ENCODE measurements around the gene MT1X.

MT1X gene

DNA sequence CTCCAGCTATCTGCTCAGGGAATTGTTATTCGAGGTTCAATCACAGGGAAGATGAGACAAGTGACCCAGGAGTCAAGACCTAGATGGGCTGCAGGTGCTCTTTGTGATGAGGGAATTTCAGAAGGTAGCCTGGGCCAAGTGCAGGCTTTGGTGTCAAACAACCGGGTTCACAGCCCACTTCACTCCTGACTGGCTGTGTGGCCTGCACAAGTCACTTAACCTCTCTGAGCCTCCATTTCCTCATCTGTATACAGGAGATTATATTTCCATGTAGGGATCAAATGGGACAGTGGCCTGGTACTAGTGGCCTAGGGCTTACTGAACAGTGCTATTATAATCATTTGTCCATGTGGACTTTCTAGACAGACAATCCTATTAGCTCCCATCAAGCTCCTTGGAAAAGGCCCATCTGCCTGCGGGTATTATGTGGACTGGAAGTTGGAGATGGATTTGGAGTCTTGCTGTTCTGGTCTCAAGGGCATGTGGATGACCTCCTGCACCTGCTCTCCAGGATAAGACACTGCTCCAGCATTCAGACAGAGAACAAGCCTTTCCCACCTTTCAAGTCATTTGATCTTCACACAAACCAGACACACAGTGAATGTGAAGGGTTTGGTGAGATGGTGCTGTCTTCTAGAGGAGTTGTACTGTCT, 3.1 kb upstream of the MT1X start:
- Histone ChIP-seq H3K9ac (ENCODE audit: low read length) (no peak overlapping the region), H3K18ac (ENCODE audit: low read depth in 1 of 2, low read length in 2 of 2) (no peak overlapping the region), H4K91ac (ENCODE audit: low read length) (no peak overlapping the region), H2BK5ac (ENCODE audit: low read depth, low read length, poor library complexity, severe bottlenecking) (no peak overlapping the region), H2AK5ac (ENCODE audit: low read length, severe bottlenecking) (no peak overlapping the region), H3K23ac (ENCODE audit: low read length in 2 of 2) (no peak overlapping the region), H3K27ac (ENCODE audit: low read length, poor library complexity, severe bottlenecking) (no peak overlapping the region), H2AFZ (ENCODE audit: low read depth, low read length) (no peak overlapping the region), H3K36me3 (ENCODE audit: control insufficient read depth in 1 of 2, insufficient read depth in 2 of 2, low read depth in 1 of 2, low read length in 2 of 2) (no peaks in the 10 kb centered on the region), H3K9me3 (ENCODE audit: control insufficient read depth, low read length) (no peaks in the 10 kb centered on the region), H3K14ac (ENCODE audit: low read length in 2 of 2) (no peak overlapping the region), H3K79me1 (replicated peaks; ENCODE audit: low read length, poor library complexity, severe bottlenecking) (no peaks in the 10 kb centered on the region), H3K27me3 (ENCODE audit: control insufficient read depth in 1 of 2, insufficient read depth in 1 of 2, low read length in 2 of 2) (peaks cover 10 to 24% of the 10 kb centered on the region in 2 experiments), H2BK12ac (ENCODE audit: low read length in 2 of 2) (no peak overlapping the region), H4K8ac (ENCODE audit: low read length) (no peak overlapping the region), H3K4me3 (ENCODE audit: insufficient read depth in 1 of 2, low read depth in 1 of 2, low read length in 2 of 2) (no peak overlapping the region), H2BK15ac (ENCODE audit: low read depth, poor library complexity, severe bottlenecking) (no peak overlapping the region), H3K4me2 (ENCODE audit: low read length, poor library complexity, severe bottlenecking) (no peak overlapping the region), H2BK120ac (ENCODE audit: low read depth, low read length) (no peak overlapping the region), H3K4me1 (ENCODE audit: control insufficient read depth, insufficient read depth, low read depth, low read length) (peaks cover 16% of the 10 kb centered on the region), H3K4ac (ENCODE audit: low read depth in 1 of 2, low read length in 2 of 2) (no peak overlapping the region)
- DNase-seq: no peak
- WGBS: 90% methylated on average over 2 of the region's 3 CpGs

- Histone ChIP-seq H3K4me2 (ENCODE audit: low read length, poor library complexity, severe bottlenecking) (no peak overlapping the region), H2AFZ (ENCODE audit: low read depth, low read length) (no peak overlapping the region), H3K18ac (ENCODE audit: low read depth in 1 of 2, low read length in 2 of 2) (no peak overlapping the region), H2BK5ac (ENCODE audit: low read depth, low read length, poor library complexity, severe bottlenecking) (no peak overlapping the region), H2AK5ac (ENCODE audit: low read length, severe bottlenecking) (no peak overlapping the region), H3K9me3 (ENCODE audit: control insufficient read depth, low read length) (no peaks in the 10 kb centered on the region), H3K79me1 (replicated peaks; ENCODE audit: low read length, poor library complexity, severe bottlenecking) (no peaks in the 10 kb centered on the region), H3K9ac (ENCODE audit: low read length) (no peak overlapping the region), H3K4me3 (ENCODE audit: insufficient read depth in 1 of 2, low read depth in 1 of 2, low read length in 2 of 2) (no peak overlapping the region), H3K4me1 (ENCODE audit: control insufficient read depth, insufficient read depth, low read depth, low read length) (peaks cover 16% of the 10 kb centered on the region), H4K91ac (ENCODE audit: low read length) (no peak overlapping the region), H2BK120ac (ENCODE audit: low read depth, low read length) (no peak overlapping the region), H4K8ac (ENCODE audit: low read length) (no peak overlapping the region), H3K4ac (ENCODE audit: low read depth in 1 of 2, low read length in 2 of 2) (no peak overlapping the region), H2BK15ac (ENCODE audit: low read depth, poor library complexity, severe bottlenecking) (no peak overlapping the region), H3K27ac (ENCODE audit: low read length, poor library complexity, severe bottlenecking) (no peak overlapping the region), H3K23ac (ENCODE audit: low read length in 2 of 2) (no peak overlapping the region), H3K36me3 (ENCODE audit: control insufficient read depth in 1 of 2, insufficient read depth in 2 of 2, low read depth in 1 of 2, low read length in 2 of 2) (no peaks in the 10 kb centered on the region), H2BK12ac (ENCODE audit: low read length in 2 of 2) (no peak overlapping the region), H3K27me3 (ENCODE audit: control insufficient read depth in 1 of 2, insufficient read depth in 1 of 2, low read length in 2 of 2) (peaks cover 10 to 24% of the 10 kb centered on the region in 2 experiments), H3K14ac (ENCODE audit: low read length in 2 of 2) (no peak overlapping the region)
- WGBS: 86% methylated on average over 5 of the region's 6 CpGs
- no peak for DNase-seq
These were observed 2.5 kb upstream of the MT1X start for GRCh38 chr16:56679818-56680217.

GRCh38 chr16:56682703-56683397, 580 bp downstream of the MT1X start:
- peak overlapping the region in 1 of 2 experiments; percentile 38 for H3K14ac ChIP-seq (ENCODE audit: low read length in 2 of 2)
- H2BK15ac ChIP-seq (ENCODE audit: low read depth, poor library complexity, severe bottlenecking): no peak overlapping the region
- H3K27ac ChIP-seq (ENCODE audit: low read length, poor library complexity, severe bottlenecking): no peak overlapping the region
- H2BK120ac ChIP-seq (ENCODE audit: low read depth, low read length): no peak overlapping the region
- no peak overlapping the region for H2BK5ac ChIP-seq (ENCODE audit: low read depth, low read length, poor library complexity, severe bottlenecking)
- H2AFZ ChIP-seq (ENCODE audit: low read depth, low read length): peak overlapping the region; percentile 55
- H3K27me3 ChIP-seq (ENCODE audit: control insufficient read depth in 1 of 2, insufficient read depth in 1 of 2, low read length in 2 of 2): no peaks in the 10 kb centered on the region
- no peaks in the 10 kb centered on the region for H3K79me1 ChIP-seq (replicated peaks; ENCODE audit: low read length, poor library complexity, severe bottlenecking)
- peak overlapping the region in 1 of 2 experiments; percentile 82 for H3K18ac ChIP-seq (ENCODE audit: low read depth in 1 of 2, low read length in 2 of 2)
- no peak overlapping the region for H3K23ac ChIP-seq (ENCODE audit: low read length in 2 of 2)
- H3K4me3 ChIP-seq (ENCODE audit: insufficient read depth in 1 of 2, low read depth in 1 of 2, low read length in 2 of 2): peak overlapping the region; percentile 59 to 79
- DNase-seq: no peak
- peak overlapping the region; percentile 67 for H4K8ac ChIP-seq (ENCODE audit: low read length)
- peak overlapping the region; percentile 85 for H3K9ac ChIP-seq (ENCODE audit: low read length)
- no peak overlapping the region for H3K4ac ChIP-seq (ENCODE audit: low read depth in 1 of 2, low read length in 2 of 2)
- WGBS: 19% methylated on average over 8 of the region's 8 CpGs
- H3K9me3 ChIP-seq (ENCODE audit: control insufficient read depth, low read length): peaks cover 10% of the 10 kb centered on the region
- H2AK5ac ChIP-seq (ENCODE audit: low read length, severe bottlenecking): no peak overlapping the region
- peak overlapping the region; percentile 65 for H3K4me2 ChIP-seq (ENCODE audit: low read length, poor library complexity, severe bottlenecking)
- H2BK12ac ChIP-seq (ENCODE audit: low read length in 2 of 2): no peak overlapping the region
- H3K36me3 ChIP-seq (ENCODE audit: control insufficient read depth in 1 of 2, insufficient read depth in 2 of 2, low read depth in 1 of 2, low read length in 2 of 2): no peaks in the 10 kb centered on the region
- peaks cover 10% of the 10 kb centered on the region for H3K4me1 ChIP-seq (ENCODE audit: control insufficient read depth, insufficient read depth, low read depth, low read length)
- no peak overlapping the region for H4K91ac ChIP-seq (ENCODE audit: low read length)

DNA sequence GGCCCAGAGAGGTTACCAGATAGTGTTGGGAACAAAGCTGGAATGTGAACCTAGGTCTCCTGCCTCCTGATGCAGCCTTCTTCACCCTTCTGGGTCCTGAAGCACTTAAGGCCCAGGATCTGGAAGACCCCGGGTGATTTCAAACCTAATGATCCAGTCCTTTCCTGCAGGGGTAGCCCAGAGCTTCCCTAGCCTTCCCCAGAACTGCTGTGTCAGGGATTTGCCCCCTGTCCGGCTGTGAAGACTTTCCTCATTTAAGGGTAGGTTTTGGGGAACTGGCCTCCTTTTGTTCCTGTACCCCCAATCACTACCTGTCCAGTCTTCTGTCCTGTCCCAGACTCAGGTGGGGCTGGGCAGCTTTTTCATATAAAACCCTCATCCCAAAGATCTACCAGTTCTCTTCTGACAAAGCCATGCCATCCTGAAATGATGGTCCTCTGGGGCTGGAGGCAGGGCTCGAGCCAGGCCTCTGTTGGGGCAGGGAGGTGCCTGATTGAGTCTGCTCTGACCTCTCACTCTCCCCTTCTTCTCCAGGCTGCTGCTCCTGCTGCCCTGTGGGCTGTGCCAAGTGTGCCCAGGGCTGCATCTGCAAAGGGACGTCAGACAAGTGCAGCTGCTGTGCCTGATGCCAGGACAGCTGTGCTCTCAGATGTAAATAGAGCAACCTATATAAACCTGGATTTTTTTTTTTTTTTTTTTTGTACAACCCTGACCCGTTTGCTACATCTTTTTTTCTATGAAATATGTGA, 1.3 kb downstream of the MT1X start:
- Histone ChIP-seq H3K4me2 (ENCODE audit: low read length, poor library complexity, severe bottlenecking) (no peak overlapping the region), H3K79me1 (replicated peaks; ENCODE audit: low read length, poor library complexity, severe bottlenecking) (no peaks in the 10 kb centered on the region), H2BK15ac (ENCODE audit: low read depth, poor library complexity, severe bottlenecking) (no peak overlapping the region), H3K4ac (ENCODE audit: low read depth in 1 of 2, low read length in 2 of 2) (no peak overlapping the region), H3K4me1 (ENCODE audit: control insufficient read depth, insufficient read depth, low read depth, low read length) (peaks cover 10% of the 10 kb centered on the region), H3K9me3 (ENCODE audit: control insufficient read depth, low read length) (peaks cover 10% of the 10 kb centered on the region), H4K91ac (ENCODE audit: low read length) (no peak overlapping the region), H3K36me3 (ENCODE audit: control insufficient read depth in 1 of 2, insufficient read depth in 2 of 2, low read depth in 1 of 2, low read length in 2 of 2) (no peaks in the 10 kb centered on the region), H2BK12ac (ENCODE audit: low read length in 2 of 2) (no peak overlapping the region), H3K27me3 (ENCODE audit: control insufficient read depth in 1 of 2, insufficient read depth in 1 of 2, low read length in 2 of 2) (no peaks in the 10 kb centered on the region), H4K8ac (ENCODE audit: low read length) (no peak overlapping the region), H3K23ac (ENCODE audit: low read length in 2 of 2) (no peak overlapping the region), H3K18ac (ENCODE audit: low read depth in 1 of 2, low read length in 2 of 2) (no peak overlapping the region), H3K14ac (ENCODE audit: low read length in 2 of 2) (no peak overlapping the region), H2AFZ (ENCODE audit: low read depth, low read length) (no peak overlapping the region), H2BK5ac (ENCODE audit: low read depth, low read length, poor library complexity, severe bottlenecking) (no peak overlapping the region), H3K27ac (ENCODE audit: low read length, poor library complexity, severe bottlenecking) (no peak overlapping the region), H3K9ac (ENCODE audit: low read length) (peak overlapping the region; percentile 85), H3K4me3 (ENCODE audit: insufficient read depth in 1 of 2, low read depth in 1 of 2, low read length in 2 of 2) (peak overlapping the region in 1 of 2 experiments; percentile 79), H2BK120ac (ENCODE audit: low read depth, low read length) (no peak overlapping the region), H2AK5ac (ENCODE audit: low read length, severe bottlenecking) (no peak overlapping the region)
- no peak for DNase-seq
- WGBS: 85% methylated on average over 4 of the region's 5 CpGs

All from mesenchymal stem cell (in vitro differentiated cells and primary cell).